CD4-positive, alpha-beta memory T cell (primary cell): ENCODE data around the gene PDIA5. TPM values are rescaled to one million over a fixed set of nuclear protein-coding genes. Genes with fewer than 3 reads are reported as not detected.
A peak's percentile ranks its signal among the peaks of the same experiment; 100 is the strongest.

Source experiments
- CTCF ChIA-PET: fragments of 350-600 bp; sonication (Branson Sonifier 250); formaldehyde crosslinking; loops from one replicate; lab custom pipeline; 2021; ENCODE audit warnings: inconsistent platforms; ENCODE audit not compliant: partially characterized antibody; lab: Charles Lee
- POLR2A ChIA-PET: fragments of 350-600 bp; sonication (Branson Sonifier 250); formaldehyde crosslinking; loops from one replicate; lab custom pipeline; 2021; ENCODE audit not compliant: partially characterized antibody; lab: Charles Lee
- DNase-seq, 5 donors: peaks; one replicate each; pipeline versions ENCODE4 v3.0.0 to v3.0.0-alpha.2; 2020 to 2022; ENCODE audit warnings: mixed read lengths in 1 of 5
- H3K27ac ChIP-seq: one replicate; pipeline ENCODE4 v1.7.0; 2013; ENCODE audit warnings: low read depth, low read length
- H3K27me3 ChIP-seq: 2 replicates; pipeline ENCODE4 v1.7.0; 2013; ENCODE audit warnings: mild to moderate bottlenecking, low read length, moderate library complexity; ENCODE audit not compliant: insufficient read depth
- H3K36me3 ChIP-seq: 2 replicates; pipeline ENCODE4 v1.7.0; 2013; ENCODE audit warnings: mild to moderate bottlenecking, low read length, moderate library complexity; ENCODE audit not compliant: insufficient read depth
- H3K4me1 ChIP-seq: 2 replicates; pipeline ENCODE4 v1.7.0; 2013; ENCODE audit warnings: mild to moderate bottlenecking, low read length, moderate library complexity; ENCODE audit not compliant: insufficient read depth
- H3K4me3 ChIP-seq, 2 donors: one replicate each; pipeline ENCODE4 v1.7.0; 2013; ENCODE audit warnings: low read length in 2 of 2, mild to moderate bottlenecking in 1 of 2
- H3K9me3 ChIP-seq, 2 donors: one replicate each; pipeline ENCODE4 v1.7.0; 2013; ENCODE audit warnings: low read length in 2 of 2, control low read depth in 1 of 2; ENCODE audit not compliant: control insufficient read depth in 1 of 2
- H3K27ac Mint-ChIP-seq, 7 donors: one replicate each; pipeline ENCODE4 v1.8.0; 2020 to 2021; ENCODE audit warnings: mixed read lengths in 7 of 7, mild to moderate bottlenecking in 6 of 7, inconsistent platforms in 3 of 7, moderate library complexity in 3 of 7
- H3K27me3 Mint-ChIP-seq, 2 donors: one replicate each; pipeline ENCODE4 v1.8.0; 2020 to 2021; ENCODE audit warnings: mixed read lengths in 2 of 2
- H3K36me3 Mint-ChIP-seq, 2 donors: one replicate each; pipeline ENCODE4 v1.8.0; 2020 to 2021; ENCODE audit warnings: mixed read lengths in 2 of 2, inconsistent platforms in 1 of 2, mild to moderate bottlenecking in 1 of 2
- H3K4me1 Mint-ChIP-seq, 4 donors: one replicate each; pipeline ENCODE4 v1.8.0; 2020 to 2021; ENCODE audit warnings: mixed read lengths in 4 of 4, mild to moderate bottlenecking in 1 of 4
- H3K4me3 Mint-ChIP-seq, 8 donors: one replicate each; pipeline ENCODE4 v1.8.0; 2020 to 2021; ENCODE audit warnings: mixed read lengths in 8 of 8, mild to moderate bottlenecking in 7 of 8, moderate library complexity in 6 of 8, inconsistent platforms in 3 of 8
- H3K9me3 Mint-ChIP-seq, 8 donors: one replicate each; pipeline ENCODE4 v1.8.0; 2020 to 2021; ENCODE audit warnings: mixed read lengths in 8 of 8, mild to moderate bottlenecking in 5 of 8, inconsistent platforms in 3 of 8, moderate library complexity in 1 of 8
- intact Hi-C: fragments of 100-400 bp; cut with micrococcal nuclease; formaldehyde crosslinking; loops from one replicate; pipeline ENCODE4 v1.15.1; 2023
- polyA plus RNA-seq, 2 donors: library from polyadenylated mRNA; unstranded; fragments of 300-500 nt; fragmentation: Illumina TruSeq; gene quantifications; one replicate each; pipeline ENCODE4 v1.2.3, GENCODE V29; 2021
- total RNA-seq, 2 experiments: library from RNA; stranded (reverse); gene quantifications; one replicate each; pipeline ENCODE4 v1.2.3, GENCODE V29; 2021

The PDIA5 gene
- total RNA-seq, result 1 to 10 TPM; 6.3 to 7.0 TPM
- polyA plus RNA-seq, result 1 to 10 TPM; 3.0 to 5.0 TPM

DNA sequence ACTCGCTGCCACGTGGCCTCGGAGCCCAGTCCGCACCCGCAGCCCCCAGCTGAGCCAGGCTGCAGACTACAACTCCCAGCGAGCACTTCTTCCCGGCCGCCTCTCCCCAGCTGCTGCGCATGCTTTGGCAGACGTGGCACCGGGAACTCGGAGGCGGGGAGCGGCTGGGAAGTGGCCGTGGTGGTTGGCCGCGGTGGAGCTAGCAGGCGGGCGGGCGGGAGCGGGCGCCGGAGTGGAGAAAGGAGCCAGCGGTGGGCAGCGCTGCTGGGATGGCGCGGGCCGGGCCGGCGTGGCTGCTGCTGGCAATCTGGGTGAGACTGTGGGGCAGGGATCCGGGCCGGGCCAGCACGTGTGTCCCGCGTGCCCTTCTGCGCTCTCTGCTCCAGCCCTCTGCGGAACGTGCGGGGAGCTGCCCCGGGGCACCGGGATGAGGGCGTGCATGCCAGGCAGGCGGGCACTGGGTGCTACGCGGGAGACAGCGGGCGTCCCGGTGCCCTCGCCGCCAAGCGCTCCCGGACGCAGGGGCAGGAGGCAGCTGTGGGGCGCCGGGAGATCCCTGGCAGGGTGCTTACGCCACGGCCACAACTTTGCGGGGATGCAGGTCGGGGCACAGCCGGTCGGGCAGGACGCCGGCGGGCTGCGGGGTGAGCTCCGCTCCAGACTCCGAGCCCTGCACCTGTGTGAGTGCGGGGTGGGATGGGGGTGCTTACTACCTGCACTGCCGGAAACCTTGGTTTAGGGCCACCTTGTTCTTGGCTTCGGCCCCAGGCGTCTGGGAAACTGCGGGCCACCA lies at the start of gene PDIA5:
TSS of gene PDIA5 (plus strand) at position 130 of the 793 bp plus-strand sequence. CDS start at position 270, 140 bp downstream.
- peaks cover 8% of the 10 kb centered on the region for H3K4me1 ChIP-seq
- CTCF ChIA-PET, result interaction anchor here (1.4 to 1.6 kb wide), 2 partner anchors 19 to 38 kb away, joined by 3 to 7 read pairs; no protein-coding TSS in a partner anchor
- H3K27me3 Mint-ChIP-seq, result peaks cover 2 to 3% of the 10 kb centered on the region in 2 donors
- no peak within 1 kb of the TSS for H3K27ac ChIP-seq
- peaks cover 0 to 1% (median 0%) of the 10 kb centered on the region in 8 donors for H3K9me3 Mint-ChIP-seq
- H3K9me3 ChIP-seq, result no peaks in the 10 kb centered on the region
- H3K4me3 ChIP-seq, result peak within 1 kb of the TSS; percentile 64 to 66
- peak within 1 kb of the TSS; percentile 74 to 88 (median 84) for H3K4me3 Mint-ChIP-seq
- DNase-seq, result peak in 4 of 5 donors; percentile 19 to 29 (median 24)
- H3K36me3 ChIP-seq, result no peaks in the 10 kb centered on the region
- peak within 1 kb of the TSS in 5 of 7 donors; percentile 23 to 85 (median 74) for H3K27ac Mint-ChIP-seq
- no peaks in the 10 kb centered on the region for H3K27me3 ChIP-seq
- H3K36me3 Mint-ChIP-seq, result no peaks in the 10 kb centered on the region
- peaks cover 8 to 29% (median 11%) of the 10 kb centered on the region in 4 donors for H3K4me1 Mint-ChIP-seq
- POLR2A ChIA-PET, result interaction anchor here (0.8 to 1.1 kb wide), 4 partner anchors 10 to 273 kb away, joined by 3 read pairs; partner anchors contain the start of genes HSPBAP1 and SEC22A
- intact Hi-C loops, result no loop called here

DNA sequence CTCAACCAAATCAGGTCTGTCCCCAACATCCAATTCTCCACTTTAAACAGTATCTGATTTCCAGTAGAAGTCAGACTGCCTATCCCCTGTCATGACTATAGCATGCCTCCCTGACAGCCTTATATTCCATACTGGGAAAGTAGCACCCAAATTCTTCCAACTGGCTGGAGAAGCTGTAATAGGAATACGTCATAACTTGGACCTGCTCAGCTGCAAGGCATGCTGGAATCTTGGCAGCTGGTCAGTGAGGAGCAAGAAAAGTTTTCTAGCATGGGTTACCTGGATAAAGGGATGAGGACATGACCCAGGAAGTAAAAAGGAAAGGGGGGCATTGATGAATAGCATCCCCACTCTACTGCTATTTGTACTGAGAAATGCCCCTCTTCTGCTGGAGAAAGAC lies 48.1 kb upstream of the PDIA5 start:
- no peak overlapping the region for H3K4me3 Mint-ChIP-seq
- no peak overlapping the region for H3K27ac ChIP-seq
- CTCF ChIA-PET, result interaction anchor here (3.5 kb wide), 1 partner anchor 10 kb away, joined by 20 read pairs; the partner anchor contains the start of gene SEMA5B
- no peaks in the 10 kb centered on the region for H3K4me1 ChIP-seq
- no peaks in the 10 kb centered on the region for H3K36me3 Mint-ChIP-seq
- peaks cover 24 to 48% of the 10 kb centered on the region in 2 donors for H3K27me3 Mint-ChIP-seq
- H3K9me3 ChIP-seq, result no peaks in the 10 kb centered on the region
- H3K4me3 ChIP-seq, result no peak overlapping the region
- intact Hi-C loops, result no loop called here
- no peaks in the 10 kb centered on the region for H3K4me1 Mint-ChIP-seq
- POLR2A ChIA-PET, result no interaction called here
- peaks cover 4% of the 10 kb centered on the region for H3K27me3 ChIP-seq
- no peaks in the 10 kb centered on the region for H3K9me3 Mint-ChIP-seq
- H3K36me3 ChIP-seq, result no peaks in the 10 kb centered on the region
- H3K27ac Mint-ChIP-seq, result no peak overlapping the region
- no peak for DNase-seq

DNA sequence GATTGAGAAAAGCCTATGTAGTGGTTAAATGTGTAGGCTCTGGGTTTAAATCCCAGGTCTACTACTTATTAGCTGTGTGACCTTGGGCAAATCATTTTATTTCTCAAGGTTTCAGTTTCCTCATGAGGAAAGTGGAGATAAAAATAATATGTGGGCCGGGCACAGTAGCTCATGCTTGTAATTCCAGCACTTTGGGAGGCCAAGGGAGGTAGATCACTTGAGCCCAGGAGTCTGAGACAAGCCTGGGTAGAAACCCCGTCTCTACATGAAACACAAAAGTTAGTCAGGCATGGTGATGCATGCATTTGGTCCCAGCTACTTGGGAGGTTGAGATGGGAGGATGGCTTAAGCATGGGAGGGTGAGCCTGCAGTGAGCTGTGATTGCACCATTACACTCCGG lies 47.7 kb upstream of the PDIA5 start:
- peaks cover 26 to 50% of the 10 kb centered on the region in 2 donors for H3K27me3 Mint-ChIP-seq
- CTCF ChIA-PET, result interaction anchor here (3.5 kb wide), 1 partner anchor 9 kb away, joined by 20 read pairs; the partner anchor contains the start of gene SEMA5B

DNA sequence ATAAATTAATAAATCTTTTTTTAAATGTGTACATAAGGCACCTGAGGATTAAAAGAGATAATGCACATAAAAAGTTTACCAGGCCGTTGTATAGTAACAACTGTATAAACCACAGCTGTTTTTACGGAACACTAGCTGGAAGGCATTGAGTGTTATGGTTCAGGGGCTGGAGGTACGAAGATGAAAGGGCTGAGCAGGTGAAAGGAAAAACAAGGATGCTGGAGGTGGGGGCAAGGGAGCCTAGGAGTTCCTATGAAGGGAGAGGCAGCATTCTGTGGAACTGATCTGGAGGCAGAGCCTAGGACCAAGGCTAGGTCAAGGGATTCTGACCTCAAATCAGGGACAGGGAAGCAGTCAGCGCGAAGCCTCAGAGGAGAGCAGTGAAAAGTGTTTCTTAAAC lies 47.2 kb upstream of the PDIA5 start:
- intact Hi-C loops, result no loop called here
- Mint-ChIP-seq H3K4me3 (no peak overlapping the region), H3K4me1 (no peaks in the 10 kb centered on the region), H3K27me3 (peaks cover 30 to 54% of the 10 kb centered on the region in 2 donors), H3K36me3 (no peaks in the 10 kb centered on the region), H3K9me3 (no peaks in the 10 kb centered on the region), H3K27ac (no peak overlapping the region)
- Histone ChIP-seq H3K4me3 (no peak overlapping the region), H3K27ac (no peak overlapping the region), H3K9me3 (no peaks in the 10 kb centered on the region), H3K27me3 (peaks cover 10% of the 10 kb centered on the region), H3K4me1 (no peaks in the 10 kb centered on the region), H3K36me3 (no peaks in the 10 kb centered on the region)
- ChIA-PET CTCF (interaction anchor here (3.5 kb wide), 1 partner anchor 9 kb away, joined by 20 read pairs; the partner anchor contains the start of gene SEMA5B), POLR2A (no interaction called here)
- DNase-seq, result no peak

More for the DNA sequence above, 47.7 kb upstream of the PDIA5 start:
- no peak overlapping the region for H3K4me3 Mint-ChIP-seq
- peaks cover 6% of the 10 kb centered on the region for H3K27me3 ChIP-seq
- H3K36me3 ChIP-seq, result no peaks in the 10 kb centered on the region
- H3K36me3 Mint-ChIP-seq, result no peaks in the 10 kb centered on the region
- intact Hi-C loops, result no loop called here
- H3K4me1 ChIP-seq, result no peaks in the 10 kb centered on the region
- DNase-seq, result no peak
- POLR2A ChIA-PET, result no interaction called here
- no peak overlapping the region for H3K4me3 ChIP-seq
- no peak overlapping the region for H3K27ac ChIP-seq
- no peaks in the 10 kb centered on the region for H3K4me1 Mint-ChIP-seq
- H3K27ac Mint-ChIP-seq, result no peak overlapping the region
- H3K9me3 ChIP-seq, result no peaks in the 10 kb centered on the region
- H3K9me3 Mint-ChIP-seq, result no peaks in the 10 kb centered on the region

DNA sequence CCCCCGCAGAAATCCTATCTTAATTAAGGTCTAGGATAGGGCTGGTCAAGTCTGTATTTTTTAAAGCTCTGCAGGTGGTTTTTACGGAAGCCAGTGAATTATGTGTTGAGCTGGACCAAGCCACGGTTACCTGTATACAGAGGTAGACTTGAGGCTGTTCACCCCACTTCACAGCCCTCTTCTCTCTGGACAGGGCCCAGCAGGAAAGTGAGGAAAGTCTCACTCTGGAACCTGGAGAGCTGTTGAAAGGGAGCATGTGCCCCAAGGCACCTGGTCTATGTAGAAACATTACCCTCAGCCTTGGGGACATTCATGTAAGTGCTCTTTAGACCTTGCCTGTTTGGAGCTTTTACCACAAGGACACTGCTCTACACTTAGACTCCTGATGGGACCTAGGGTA lies 46.1 kb upstream of the PDIA5 start:
- Histone ChIP-seq H3K27ac (no peak overlapping the region), H3K27me3 (peaks cover 17% of the 10 kb centered on the region), H3K4me3 (no peak overlapping the region), H3K9me3 (no peaks in the 10 kb centered on the region), H3K36me3 (no peaks in the 10 kb centered on the region), H3K4me1 (no peaks in the 10 kb centered on the region)
- H3K9me3 Mint-ChIP-seq, result peaks cover 0 to 2% (median 0%) of the 10 kb centered on the region in 8 donors
- no peaks in the 10 kb centered on the region for H3K36me3 Mint-ChIP-seq
- no peak for DNase-seq
- peaks cover 37 to 60% of the 10 kb centered on the region in 2 donors for H3K27me3 Mint-ChIP-seq
- no peak overlapping the region for H3K27ac Mint-ChIP-seq
- POLR2A ChIA-PET, result no interaction called here
- H3K4me3 Mint-ChIP-seq, result no peak overlapping the region
- CTCF ChIA-PET, result interaction anchor here (1.0 to 3.5 kb wide), 3 partner anchors 8 to 265 kb away, joined by 3 to 20 read pairs (median 4); partner anchors contain the start of gene SEMA5B
- intact Hi-C loops, result no loop called here
- peaks cover 0 to 3% (median 1%) of the 10 kb centered on the region in 4 donors for H3K4me1 Mint-ChIP-seq

DNA sequence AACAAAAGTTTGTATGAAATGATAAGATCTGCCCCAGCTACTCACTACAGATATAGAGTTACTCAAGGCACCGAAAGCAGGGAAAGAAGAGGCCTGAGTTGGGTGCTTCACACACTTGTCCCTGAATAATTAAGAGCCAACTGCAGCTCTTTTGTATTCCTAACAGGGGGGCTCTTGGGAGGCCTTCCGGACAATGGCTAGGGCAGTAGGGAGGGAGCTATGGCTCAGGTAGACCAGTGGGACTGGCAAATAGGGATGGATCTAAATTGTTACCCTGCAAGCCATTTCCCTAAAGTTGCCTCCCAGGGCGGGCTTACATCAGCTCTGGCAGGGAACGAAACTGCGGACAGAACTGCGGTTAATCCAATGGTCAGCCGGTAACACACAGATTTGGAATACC lies 45.4 kb upstream of the PDIA5 start:
- no peaks in the 10 kb centered on the region for H3K36me3 Mint-ChIP-seq
- Histone ChIP-seq H3K36me3 (no peaks in the 10 kb centered on the region), H3K4me1 (peaks cover under 1% of the 10 kb centered on the region), H3K27me3 (peaks cover 20% of the 10 kb centered on the region), H3K9me3 (no peaks in the 10 kb centered on the region), H3K27ac (no peak overlapping the region), H3K4me3 (no peak overlapping the region)
- ChIA-PET CTCF (interaction anchor here (1.3 kb wide), 1 partner anchor 266 kb away, joined by 4 read pairs; no protein-coding TSS in a partner anchor), POLR2A (no interaction called here)
- H3K27me3 Mint-ChIP-seq, result peaks cover 41 to 63% of the 10 kb centered on the region in 2 donors
- intact Hi-C loops, result no loop called here
- peak overlapping the region in 1 of 8 donors; percentile 57 for H3K4me3 Mint-ChIP-seq
- H3K4me1 Mint-ChIP-seq, result peaks cover 2 to 8% (median 5%) of the 10 kb centered on the region in 4 donors
- DNase-seq, result no peak
- peaks cover 0 to 2% (median 0%) of the 10 kb centered on the region in 8 donors for H3K9me3 Mint-ChIP-seq
- no peak overlapping the region for H3K27ac Mint-ChIP-seq

DNA sequence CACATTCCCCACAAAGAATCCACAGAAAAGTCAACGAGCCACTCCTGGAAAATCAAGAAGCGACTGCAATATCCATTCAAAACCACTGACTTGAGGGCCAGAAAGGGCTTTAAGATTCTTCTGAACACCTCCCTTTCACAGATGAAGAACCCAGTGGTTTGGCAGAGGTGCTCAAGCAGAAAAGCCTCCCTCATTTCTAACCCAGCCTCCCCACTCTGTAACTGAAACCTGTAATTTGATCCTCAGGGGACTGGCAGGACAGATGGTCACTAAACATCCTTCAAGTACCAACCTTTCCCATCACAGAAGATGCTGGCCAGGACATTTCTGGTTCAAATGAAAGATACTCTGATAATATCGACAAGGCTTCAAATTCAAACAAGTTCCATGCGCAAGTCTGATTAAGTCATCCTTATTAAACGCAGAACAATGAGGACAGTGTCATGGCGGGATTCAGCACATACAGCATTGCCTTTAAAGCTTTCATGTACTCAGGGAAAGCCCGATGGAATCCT lies 44.8 kb upstream of the PDIA5 start:
- H3K27ac Mint-ChIP-seq, result no peak overlapping the region
- no peak overlapping the region for H3K4me3 ChIP-seq
- H3K36me3 ChIP-seq, result no peaks in the 10 kb centered on the region
- ChIA-PET CTCF (no interaction called here), POLR2A (no interaction called here)
- H3K4me1 ChIP-seq, result peaks cover 7% of the 10 kb centered on the region
- H3K27me3 ChIP-seq, result peaks cover 20% of the 10 kb centered on the region
- H3K36me3 Mint-ChIP-seq, result no peaks in the 10 kb centered on the region
- intact Hi-C loops, result no loop called here
- peaks cover 43 to 65% of the 10 kb centered on the region in 2 donors for H3K27me3 Mint-ChIP-seq
- H3K4me3 Mint-ChIP-seq, result no peak overlapping the region
- H3K4me1 Mint-ChIP-seq, result peaks cover 4 to 15% (median 9%) of the 10 kb centered on the region in 4 donors
- DNase-seq, result no peak
- no peaks in the 10 kb centered on the region for H3K9me3 ChIP-seq
- H3K27ac ChIP-seq, result no peak overlapping the region
- H3K9me3 Mint-ChIP-seq, result peaks cover 0 to 2% (median 0%) of the 10 kb centered on the region in 8 donors
